HEK293 (cell line): ENCODE results near the gene UBAP2L.

ENCODE experiments used
- GLIS2 ChIP-seq: fragments of 450-650 bp; formaldehyde crosslinking; IDR thresholded peaks from 2 replicates; pipeline ENCODE4 v1.5.1; 2016; ENCODE audit warnings: missing biosample characterization, missing genetic modification characterization
- HIC1 ChIP-seq: fragments of 450-650 bp; formaldehyde crosslinking; IDR thresholded peaks from 2 replicates; pipeline ENCODE4 v1.5.1; 2016; ENCODE audit warnings: missing biosample characterization, missing genetic modification characterization
- HOXA7 ChIP-seq: sonication (generic); formaldehyde crosslinking; IDR thresholded peaks from 2 replicates; pipeline ENCODE4 v1.8.1; 2022; ENCODE audit warnings: missing genetic modification reagents, borderline replicate concordance
- KLF10 ChIP-seq: fragments of 450-650 bp; IDR thresholded peaks from 2 replicates; pipeline ENCODE4 v1.5.1; 2018; ENCODE audit warnings: missing biosample characterization, mild to moderate bottlenecking, missing genetic modification characterization
- PATZ1 ChIP-seq: fragments of 450-650 bp; formaldehyde crosslinking; IDR thresholded peaks from 2 replicates; pipeline ENCODE4 v1.5.1; 2016; ENCODE audit warnings: missing biosample characterization, missing genetic modification characterization
- SCRT2 ChIP-seq: fragments of 450-650 bp; formaldehyde crosslinking; IDR thresholded peaks from 2 replicates; pipeline ENCODE4 v1.5.1; 2016; ENCODE audit warnings: missing biosample characterization, missing genetic modification characterization
- TRIM28 ChIP-seq: IDR thresholded peaks from 2 replicates; pipeline ENCODE4 v1.6.1; 2011; ENCODE audit warnings: low read length, control low read depth, borderline replicate concordance
- YY2 ChIP-seq: fragments of 450-650 bp; formaldehyde crosslinking; IDR thresholded peaks from 2 replicates; pipeline ENCODE4 v1.5.1; 2016; ENCODE audit warnings: missing biosample characterization, missing genetic modification characterization
- ZBTB10 ChIP-seq: fragments of 450-650 bp; formaldehyde crosslinking; IDR thresholded peaks from 2 replicates; pipeline ENCODE4 v1.5.1; 2016; ENCODE audit warnings: missing biosample characterization, missing genetic modification characterization
- ZIC2 ChIP-seq: fragments of 450-650 bp; formaldehyde crosslinking; IDR thresholded peaks from 2 replicates; pipeline ENCODE4 v1.5.1; 2016; ENCODE audit warnings: missing biosample characterization, missing genetic modification characterization
- ZNF121 ChIP-seq: fragments of 450-650 bp; formaldehyde crosslinking; IDR thresholded peaks from 2 replicates; pipeline ENCODE4 v1.5.1; 2016; ENCODE audit warnings: missing biosample characterization, missing genetic modification characterization
- ZNF146 ChIP-seq: fragments of 450-650 bp; formaldehyde crosslinking; IDR thresholded peaks from 2 replicates; pipeline ENCODE4 v1.5.1; 2016; ENCODE audit warnings: missing biosample characterization, missing genetic modification characterization
- ZNF148 ChIP-seq: fragments of 450-650 bp; formaldehyde crosslinking; IDR thresholded peaks from 2 replicates; pipeline ENCODE4 v1.5.0; 2017; ENCODE audit warnings: missing biosample characterization, missing genetic modification characterization, borderline replicate concordance
- ZNF155 ChIP-seq: fragments of 450-650 bp; formaldehyde crosslinking; IDR thresholded peaks from 2 replicates; pipeline ENCODE4 v1.5.1; 2016; ENCODE audit warnings: missing biosample characterization, missing genetic modification characterization
- ZNF202 ChIP-seq: fragments of 450-650 bp; formaldehyde crosslinking; IDR thresholded peaks from 2 replicates; pipeline ENCODE4 v1.5.1; 2016; ENCODE audit warnings: missing biosample characterization, missing genetic modification characterization, borderline replicate concordance
- ZNF292 ChIP-seq: fragments of 450-650 bp; formaldehyde crosslinking; IDR thresholded peaks from 2 replicates; pipeline ENCODE4 v1.5.1; 2016; ENCODE audit warnings: low read depth, missing biosample characterization, missing genetic modification characterization, borderline replicate concordance
- ZNF311 ChIP-seq: fragments of 450-650 bp; formaldehyde crosslinking; IDR thresholded peaks from 2 replicates; pipeline ENCODE4 v1.5.1; 2017; ENCODE audit warnings: missing biosample characterization, missing genetic modification characterization, borderline replicate concordance
- ZNF350 ChIP-seq: fragments of 450-650 bp; formaldehyde crosslinking; IDR thresholded peaks from 2 replicates; pipeline ENCODE4 v1.5.0; 2017; ENCODE audit warnings: missing biosample characterization, mild to moderate bottlenecking, missing genetic modification characterization
- ZNF398 ChIP-seq: fragments of 450-650 bp; formaldehyde crosslinking; IDR thresholded peaks from 2 replicates; pipeline ENCODE4 v1.5.1; 2017; ENCODE audit warnings: missing biosample characterization, missing genetic modification characterization
- ZNF473 ChIP-seq: fragments of 450-650 bp; formaldehyde crosslinking; IDR thresholded peaks from 2 replicates; pipeline ENCODE4 v1.5.1; 2017; ENCODE audit warnings: missing biosample characterization, missing genetic modification characterization
- ZNF488 ChIP-seq: fragments of 450-650 bp; formaldehyde crosslinking; IDR thresholded peaks from 2 replicates; pipeline ENCODE4 v1.5.1; 2016; ENCODE audit warnings: missing biosample characterization, missing genetic modification characterization
- ZNF521 ChIP-seq: fragments of 450-650 bp; formaldehyde crosslinking; IDR thresholded peaks from 2 replicates; pipeline ENCODE4 v1.5.1; 2017; ENCODE audit warnings: missing biosample characterization, mild to moderate bottlenecking, missing genetic modification characterization
- ZNF555 ChIP-seq: fragments of 450-650 bp; formaldehyde crosslinking; conservative IDR thresholded peaks from 2 replicates; pipeline ENCODE4 v1.5.1; 2017; ENCODE audit warnings: missing biosample characterization, mild to moderate bottlenecking, missing genetic modification characterization, inconsistent platforms
- ZNF560 ChIP-seq: fragments of 450-650 bp; formaldehyde crosslinking; IDR thresholded peaks from 2 replicates; pipeline ENCODE4 v1.5.1; 2017; ENCODE audit warnings: missing biosample characterization, missing genetic modification characterization, borderline replicate concordance
- ZNF561 ChIP-seq: fragments of 450-650 bp; IDR thresholded peaks from 2 replicates; pipeline ENCODE4 v1.5.1; 2018; ENCODE audit warnings: missing biosample characterization, missing genetic modification characterization, borderline replicate concordance
- ZNF580 ChIP-seq: fragments of 450-650 bp; formaldehyde crosslinking; IDR thresholded peaks from 2 replicates; pipeline ENCODE4 v1.5.1; 2016; ENCODE audit warnings: missing biosample characterization, missing genetic modification characterization
- ZNF624 ChIP-seq: fragments of 450-650 bp; formaldehyde crosslinking; IDR thresholded peaks from 2 replicates; pipeline ENCODE4 v1.5.1; 2017; ENCODE audit warnings: missing biosample characterization, missing genetic modification characterization
- ZNF629 ChIP-seq: fragments of 450-650 bp; formaldehyde crosslinking; IDR thresholded peaks from 2 replicates; pipeline ENCODE4 v1.5.1; 2017; ENCODE audit warnings: missing biosample characterization, missing genetic modification characterization

UBAP2L gene

GRCh38 chr1:154221278-154222001 lies 685 bp downstream of the UBAP2L start (continued):
- TF ChIP-seq PATZ1 (tag by site-specific recombination): 0 out of 2 replicates have a peak, but pooled peaks have one; percentile 72
- no peak for TF ChIP-seq ZNF473 (tag by site-specific recombination)
- no peak for TF ChIP-seq ZNF148 (tag by site-specific recombination)
- TF ChIP-seq TRIM28: no peak
- no peak for TF ChIP-seq HOXA7 (CRISPR knock-in tag)
- no peak for TF ChIP-seq ZNF521 (tag by site-specific recombination)
- no peak for TF ChIP-seq YY2 (tag by site-specific recombination)
- TF ChIP-seq KLF10: no peak
- no peak for TF ChIP-seq ZNF311 (tag by site-specific recombination)
- peak; percentile 56 for TF ChIP-seq ZBTB10 (tag by site-specific recombination)
- no peak for TF ChIP-seq ZNF292 (tag by site-specific recombination)
- TF ChIP-seq ZNF488 (tag by site-specific recombination): no peak
- TF ChIP-seq ZIC2 (tag by site-specific recombination): no peak
- peak; percentile 96 for TF ChIP-seq GLIS2 (tag by site-specific recombination)
- TF ChIP-seq ZNF202: no peak
- peak; percentile 67; the same call in 1 of the 2 replicates for TF ChIP-seq ZNF561 (tag by site-specific recombination)
- no peak for TF ChIP-seq ZNF350 (tag by site-specific recombination)
- TF ChIP-seq ZNF580 (tag by site-specific recombination): no peak
- TF ChIP-seq ZNF155 (tag by site-specific recombination): no peak
- no peak for TF ChIP-seq ZNF629 (tag by site-specific recombination)
- TF ChIP-seq ZNF624: no peak
- TF ChIP-seq SCRT2 (tag by site-specific recombination): no peak
- no peak for TF ChIP-seq ZNF560 (tag by site-specific recombination)
- TF ChIP-seq ZNF398 (tag by site-specific recombination): peak; percentile 91
- no peak for TF ChIP-seq HIC1
- TF ChIP-seq ZNF121 (tag by site-specific recombination): no peak
- TF ChIP-seq ZNF146 (tag by site-specific recombination): no peak
- TF ChIP-seq ZNF555 (tag by site-specific recombination): no peak
